Heart right ventricle (tissue), 16 donors: ENCODE data around the gene LRRTM4. TPM values are rescaled to one million over a fixed set of nuclear protein-coding genes. Genes with fewer than 3 reads are reported as not detected.

Experiments used
- ATAC-seq, 8 donors: fragments of 200-7000 bp; cut with Tn5 transposase; one replicate each; pipeline ENCODE4 v1.9.1; 2020; ENCODE audit warnings: mild to moderate bottlenecking in 8 of 8, moderate library complexity in 8 of 8, moderate number of reproducible peaks in 1 of 8
- DNase-seq, 2 donors: peaks; one replicate each; pipeline ENCODE4 v3.0.0-alpha.2; 2020
- H3K27ac ChIP-seq, 10 donors: fragments of 200-600 bp; sonication (generic) in 2 of 10; one replicate each; pipeline versions ENCODE4 v1.5.0 to v1.8.0; 2020 to 2022; ENCODE audit warnings: mild to moderate bottlenecking in 3 of 10
- H3K27me3 ChIP-seq, 7 donors: fragments of 200-600 bp; one replicate each; pipeline ENCODE4 v1.8.0; 2021 to 2022; ENCODE audit warnings: mild to moderate bottlenecking in 2 of 7
- H3K36me3 ChIP-seq, 9 donors: fragments of 200-600 bp; sonication (generic) in 1 of 9; one replicate each; pipeline versions ENCODE4 v1.5.0 to v1.8.0; 2020 to 2022; ENCODE audit warnings: mild to moderate bottlenecking in 2 of 9
- H3K4me1 ChIP-seq, 9 donors: fragments of 200-600 bp; sonication (generic) in 1 of 9; one replicate each; pipeline versions ENCODE4 v1.5.0 to v1.8.0; 2020 to 2022; ENCODE audit warnings: mild to moderate bottlenecking in 4 of 9
- H3K4me3 ChIP-seq, 10 donors: fragments of 200-600 bp; sonication (generic) in 2 of 10; one replicate each; pipeline versions ENCODE4 v1.5.0 to v1.8.0; 2020 to 2022; ENCODE audit warnings: mild to moderate bottlenecking in 7 of 10, moderate library complexity in 2 of 10
- H3K9me3 ChIP-seq, 11 donors: fragments of 200-600 bp in 10 of 11; sonication (generic) in 2 of 11; one replicate each; pipeline versions ENCODE4 v1.5.0 to v1.8.0; 2013 to 2022; ENCODE audit warnings: mild to moderate bottlenecking in 2 of 11, control low read depth in 1 of 11, moderate library complexity in 1 of 11
- CTCF ChIP-seq, 9 donors: fragments of 200-600 bp; sonication (generic) in 2 of 9; IDR thresholded peaks; one replicate each; pipeline versions ENCODE4 v1.5.0 to v1.8.0; 2021 to 2022; ENCODE audit warnings: antibody characterized with exemption in 9 of 9, mild to moderate bottlenecking in 5 of 9, moderate library complexity in 1 of 9
- WGBS, 2 donors: extraction: QIAGEN DNeasy Blood & Tissue Kit; methylation state at CpG; one replicate each; pipeline ENCODE4 v1.1.7; 2013; ENCODE audit warnings: inconsistent platforms in 1 of 2; 5-methylcytosine and 5-hydroxymethylcytosine counted together
- intact Hi-C, 10 donors: fragments of 100-400 bp; cut with DNase I; formaldehyde crosslinking; loops; one replicate each; pipeline versions ENCODE4 v1.11.1 to v1.14.2; 2022
- polyA plus RNA-seq, 2 donors: library from polyadenylated mRNA; stranded (reverse); fragments of 200-250 nt; gene quantifications; one replicate each; pipeline ENCODE4 v1.2.3, GENCODE V29; 2013
- total RNA-seq, 10 donors: library from RNA; stranded (reverse); fragmentation: NEBNext Ultra II Directional in 3 of 10; extraction: Animal tissue kit (Norgen Biotek cat#: 25700) in 3 of 10; gene quantifications; one replicate each; pipeline versions ENCODE4 v1.2.1 to v1.2.4, GENCODE V29; 2021 to 2023
- donor health status: Arrhythmogenic right ventricular cardiomyopathy.
- donor health status: ischemic (EF 13 %, LVEDD 7.1; RV severe dilation, severe dysfunction).
- donor health status: healthy with polysubstance abuse.
- donor health status: DM: no; HTN: yes; CAD: no.
- donor health status: DM: no; HTN: no; CAD: no.
- donor health status: ischemic (EF 25% LVEDD 6.9; RV normal size, moderate dysfunction).
- donor health status: ischemic (EF 25% LVEDD 5.7; RV mildly dilated, moderate dysfunction).
- donor health status: healthy.
- donor health status: DM: yes; HTN: yes; CAD: no.
- donor health status: Ischemic cardiomyopathy.
- donor health status: ischemic (EF 35%, LVEDD 5.7; RV mildly dilated, moderate dysfunction).
- donor health status: nonischemic (EF 11% LVEDD 7.7; RV severe dilation, severe dysfunction).
- donor health status: DM: yes; HTN: yes; CAD: no.
- donor health status: PGD.
- donor health status: ischemic (EF 29% LVEDD 5.4; RV normal size, mild dysfunction).
- donor health status: nonischemic (EF 23%, LVEDD 6.1; RV moderate dilation, normal function).

LRRTM4 gene
- total and polyA plus RNA-seq, 12 donors = 0.11 to 2.2 (median 0.98) TPM

- no peak for TF ChIP-seq CTCF (IDR thresholded peaks at IDR 0.05)
- Histone ChIP-seq H3K9me3 (no peaks in the 10 kb centered on the region), H3K27me3 (no peaks in the 10 kb centered on the region), H3K4me3 (no peak overlapping the region), H3K36me3 (no peaks in the 10 kb centered on the region), H3K27ac (no peak overlapping the region), H3K4me1 (no peaks in the 10 kb centered on the region)
- ATAC-seq = no peak
- no peak for DNase-seq
- intact Hi-C loops = no loop called here
- WGBS, 2 donors = 80 to 85% methylated on average over 3 of the region's 3 CpGs
Measured at GRCh38 chr2:77121518-77121917, 400.7 kb downstream of the LRRTM4 start.

- ATAC-seq (no peak), DNase-seq (no peak)
- no peaks in the 10 kb centered on the region for H3K27me3 ChIP-seq
- intact Hi-C loops = no loop called here
- H3K4me1 ChIP-seq = no peaks in the 10 kb centered on the region
- no peaks in the 10 kb centered on the region for H3K36me3 ChIP-seq
- H3K4me3 ChIP-seq = no peak overlapping the region
- WGBS, 2 donors = 68 to 86% methylated on average over 1 of the region's 1 CpG
- H3K27ac ChIP-seq = no peak overlapping the region
- H3K9me3 ChIP-seq = peaks cover 0 to 9% (median 0%) of the 10 kb centered on the region in 11 donors
- TF ChIP-seq CTCF (IDR thresholded peaks at IDR 0.05) = no peak
Measured at GRCh38 chr2:77119333-77119732, 402.8 kb downstream of the LRRTM4 start.

- Histone ChIP-seq H3K9me3 (peaks cover 0 to 5% (median 0%) of the 10 kb centered on the region in 11 donors), H3K4me3 (no peak overlapping the region), H3K4me1 (no peaks in the 10 kb centered on the region), H3K36me3 (no peaks in the 10 kb centered on the region), H3K27ac (no peak overlapping the region), H3K27me3 (no peaks in the 10 kb centered on the region)
- WGBS, 2 donors = 66 to 72% methylated on average over 1 of the region's 1 CpG
- TF ChIP-seq CTCF (IDR thresholded peaks at IDR 0.05) = no peak
- ATAC-seq = no peak
- intact Hi-C loops = no loop called here
- no peak for DNase-seq
Measured at GRCh38 chr2:77108915-77109314, 413.3 kb downstream of the LRRTM4 start.

GRCh38 chr2:77105008-77105407 lies 417.2 kb downstream of the LRRTM4 start:
- DNase-seq (no peak), ATAC-seq (no peak)
- Histone ChIP-seq H3K36me3 (no peaks in the 10 kb centered on the region), H3K4me3 (no peak overlapping the region), H3K9me3 (no peaks in the 10 kb centered on the region), H3K27me3 (no peaks in the 10 kb centered on the region), H3K27ac (no peak overlapping the region), H3K4me1 (no peaks in the 10 kb centered on the region)
- TF ChIP-seq CTCF (IDR thresholded peaks at IDR 0.05) = no peak
- intact Hi-C loops = no loop called here
- WGBS, 2 donors = 70 to 80% methylated on average over 3 of the region's 3 CpGs

- H3K27ac ChIP-seq = no peak overlapping the region
- no peaks in the 10 kb centered on the region for H3K27me3 ChIP-seq
- no peak overlapping the region for H3K4me3 ChIP-seq
- no peak for DNase-seq
- WGBS, 2 donors = 62 to 76% methylated on average over 6 of the region's 6 CpGs
- no peak for TF ChIP-seq CTCF (IDR thresholded peaks at IDR 0.05)
- intact Hi-C loops = no loop called here
- no peaks in the 10 kb centered on the region for H3K4me1 ChIP-seq
- ATAC-seq = no peak
- H3K9me3 ChIP-seq = no peaks in the 10 kb centered on the region
- H3K36me3 ChIP-seq = no peaks in the 10 kb centered on the region
Measured at GRCh38 chr2:77104554-77104953, 417.6 kb downstream of the LRRTM4 start.
